Activated CD4-positive, alpha-beta T cell treated with anti-CD3 and anti-CD28 coated beads, Interleukin-2, Interleukin-4, amounts not matched to agents 100 ng/mL and 50 ng/mL, durations not matched to agents 16 hours and 8 hours (primary cell): ENCODE results near the gene ECM1.

Experiments used
- DNase-seq: peaks from one replicate; pipeline ENCODE4 v3.0.0-alpha.2; 2020; ENCODE audit warnings: low spot score

ECM1 gene

DNA sequence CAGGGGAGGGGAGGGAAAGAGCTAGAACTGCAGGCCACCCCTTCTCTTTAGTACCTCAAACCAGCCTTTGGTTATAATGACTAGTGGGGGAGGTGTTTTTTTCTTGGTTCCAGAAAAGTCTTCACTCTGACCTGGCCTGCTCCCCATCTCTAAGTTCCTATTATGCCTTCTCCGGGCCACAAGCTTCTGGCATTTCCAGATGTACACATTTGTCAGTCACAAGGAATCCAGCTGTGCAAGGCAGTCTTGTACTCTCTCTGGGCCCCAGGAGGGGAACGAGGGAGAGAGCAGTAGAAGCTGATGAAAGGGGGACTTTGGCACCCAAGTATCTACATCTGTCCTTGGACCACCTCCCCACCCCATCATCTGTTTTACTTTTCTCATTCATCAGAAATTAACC is 4.9 kb downstream of the ECM1 start:
- no peak for DNase-seq

DNA sequence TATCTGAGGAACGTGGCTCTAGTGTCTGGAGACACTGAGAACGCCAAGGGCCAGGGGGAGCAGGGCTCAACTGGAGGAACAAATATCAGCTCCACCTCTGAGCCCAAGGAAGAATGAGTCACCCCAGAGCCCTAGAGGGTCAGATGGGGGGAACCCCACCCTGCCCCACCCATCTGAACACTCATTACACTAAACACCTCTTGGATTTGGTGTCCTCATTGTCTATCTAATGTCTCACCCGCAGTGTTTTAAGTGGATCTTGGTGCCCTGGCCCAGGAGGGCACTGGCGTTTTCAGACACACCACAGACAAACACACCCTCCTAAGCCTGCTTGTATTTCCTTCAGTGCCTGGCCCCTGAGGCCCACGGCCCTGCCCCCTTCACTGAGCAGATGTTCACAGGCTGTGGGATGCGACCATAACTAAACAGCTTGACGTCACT is 5.5 kb downstream of the ECM1 start:
- DNase-seq = no peak

DNA sequence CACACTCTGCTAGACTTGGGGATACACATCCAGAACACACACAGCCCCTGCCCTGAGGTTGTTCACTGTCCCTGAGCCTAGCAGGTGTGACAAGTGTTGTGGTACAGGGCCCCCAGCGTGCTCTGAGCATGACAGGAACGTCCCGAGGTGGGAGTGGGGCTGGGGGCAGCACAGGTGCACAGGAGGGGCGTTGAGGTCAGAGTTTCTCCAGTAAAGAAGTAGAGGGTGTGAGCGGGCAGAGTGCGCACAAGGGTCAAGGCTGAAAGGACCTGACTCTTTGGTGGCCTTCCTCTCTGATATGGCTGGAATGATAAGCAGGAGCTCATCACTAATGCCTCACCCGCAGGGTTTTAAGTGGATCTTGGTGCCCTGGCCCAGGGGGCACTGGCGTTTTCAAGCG is 6.4 kb downstream of the ECM1 start:
- DNase-seq = no peak

DNA sequence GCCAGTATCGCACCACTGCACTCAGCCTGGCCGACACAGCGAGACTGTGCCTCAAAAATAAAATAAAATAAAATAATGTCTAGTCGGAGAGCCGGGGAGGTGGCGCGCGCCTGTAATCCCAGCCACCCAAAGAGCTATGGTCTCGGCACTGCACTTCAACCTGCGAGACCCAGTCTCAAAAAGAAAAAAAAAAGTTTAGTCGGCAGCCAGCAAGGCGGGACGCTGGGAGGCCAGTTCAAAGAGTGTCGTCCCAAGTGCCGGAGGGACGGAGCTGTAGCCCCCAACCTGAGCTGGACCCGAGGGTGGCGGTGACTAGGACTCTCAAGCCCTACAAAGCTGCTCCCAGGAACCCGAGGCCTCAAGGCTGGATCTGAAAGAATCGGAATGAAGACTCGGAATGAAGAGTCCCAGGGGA is 7.0 kb downstream of the ECM1 start:
- DNase-seq = no peak

DNA sequence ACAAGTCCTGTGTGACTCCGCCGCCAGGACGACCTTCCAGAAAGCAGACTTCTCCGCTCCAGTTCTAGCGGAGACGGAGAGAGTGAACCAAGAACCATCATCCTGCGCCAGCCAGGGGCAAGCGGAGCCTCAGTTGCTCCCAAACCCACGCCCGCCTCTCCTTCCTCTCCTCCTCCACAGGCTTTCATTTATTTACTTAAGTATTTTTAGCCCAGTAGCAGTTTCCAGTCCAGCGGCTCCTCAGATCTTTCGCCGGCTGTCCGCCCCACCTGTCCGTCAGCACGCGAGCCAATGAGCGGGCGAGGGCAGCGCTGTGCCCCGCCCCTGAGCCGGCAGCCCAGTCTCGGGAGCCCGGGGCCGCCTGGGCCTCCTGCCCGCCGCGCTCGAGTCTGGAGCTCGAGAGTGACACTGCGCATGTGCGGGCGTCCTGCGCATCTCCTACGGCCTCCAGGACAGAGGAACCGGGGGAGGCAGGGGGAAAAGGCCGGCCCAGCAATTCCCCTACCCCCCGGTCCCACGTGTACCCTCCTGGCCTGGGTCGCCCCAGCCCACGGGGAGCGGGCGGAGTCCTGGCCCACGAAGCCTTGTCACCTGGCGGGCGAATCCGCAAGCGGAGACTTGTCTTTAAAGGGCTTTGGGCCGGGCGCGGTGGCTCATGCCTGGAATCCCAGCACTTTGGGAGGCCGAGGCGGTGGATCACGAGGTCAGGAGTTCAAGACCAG is 7.6 kb downstream of the ECM1 start, which contains the start of gene FALEC:
TSS of gene FALEC (plus strand) at position 425 of the 722 bp plus-strand sequence.
- peak; percentile 95 for DNase-seq

DNA sequence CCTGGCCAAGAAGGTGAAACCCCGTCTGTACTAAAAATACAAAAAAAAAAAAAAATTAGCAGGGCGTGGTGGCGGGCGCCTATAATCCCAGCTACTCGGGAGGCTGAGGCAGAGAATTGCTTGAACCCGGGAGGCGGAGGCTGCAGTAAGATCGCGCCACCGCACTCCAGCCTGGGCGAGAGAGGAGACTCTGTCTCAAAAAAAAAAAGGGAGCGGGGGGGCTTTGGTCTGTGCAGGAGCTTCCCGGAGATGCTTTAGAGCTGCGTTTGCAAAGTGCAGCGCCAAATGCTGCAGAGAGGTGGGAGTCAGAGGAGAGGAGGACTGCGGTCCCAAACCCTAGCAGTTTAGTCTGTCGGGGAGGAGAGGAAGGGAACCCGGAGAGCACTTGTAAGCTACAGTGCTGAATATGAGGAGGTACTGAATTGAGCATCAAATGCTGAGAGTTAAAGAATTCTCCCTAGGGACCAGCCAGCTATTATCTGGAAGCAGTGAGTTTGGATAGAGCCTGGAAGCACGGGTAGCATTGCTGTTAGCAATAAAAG is 8.2 kb downstream of the ECM1 start:
- DNase-seq = peak; percentile 6

DNA sequence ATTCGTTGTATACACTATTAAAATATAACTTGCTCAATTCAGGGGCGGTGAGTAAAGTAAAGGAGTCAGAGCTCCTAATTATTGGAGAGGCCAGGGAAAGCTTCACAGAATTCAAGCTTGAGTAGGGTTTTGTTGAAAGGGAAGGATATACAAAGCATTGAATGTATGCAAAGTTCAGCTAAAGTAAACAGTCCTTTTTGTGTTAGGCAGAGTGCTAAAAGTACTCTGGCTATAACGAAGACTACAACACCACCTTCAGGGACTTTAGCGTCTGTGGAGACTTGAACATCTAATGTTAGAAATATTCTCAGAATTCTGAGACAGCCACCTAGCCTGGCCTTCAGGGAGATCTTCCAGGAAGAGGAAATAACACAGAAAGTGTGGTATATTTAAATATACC is 8.7 kb downstream of the ECM1 start:
- DNase-seq = peak; percentile 8

DNA sequence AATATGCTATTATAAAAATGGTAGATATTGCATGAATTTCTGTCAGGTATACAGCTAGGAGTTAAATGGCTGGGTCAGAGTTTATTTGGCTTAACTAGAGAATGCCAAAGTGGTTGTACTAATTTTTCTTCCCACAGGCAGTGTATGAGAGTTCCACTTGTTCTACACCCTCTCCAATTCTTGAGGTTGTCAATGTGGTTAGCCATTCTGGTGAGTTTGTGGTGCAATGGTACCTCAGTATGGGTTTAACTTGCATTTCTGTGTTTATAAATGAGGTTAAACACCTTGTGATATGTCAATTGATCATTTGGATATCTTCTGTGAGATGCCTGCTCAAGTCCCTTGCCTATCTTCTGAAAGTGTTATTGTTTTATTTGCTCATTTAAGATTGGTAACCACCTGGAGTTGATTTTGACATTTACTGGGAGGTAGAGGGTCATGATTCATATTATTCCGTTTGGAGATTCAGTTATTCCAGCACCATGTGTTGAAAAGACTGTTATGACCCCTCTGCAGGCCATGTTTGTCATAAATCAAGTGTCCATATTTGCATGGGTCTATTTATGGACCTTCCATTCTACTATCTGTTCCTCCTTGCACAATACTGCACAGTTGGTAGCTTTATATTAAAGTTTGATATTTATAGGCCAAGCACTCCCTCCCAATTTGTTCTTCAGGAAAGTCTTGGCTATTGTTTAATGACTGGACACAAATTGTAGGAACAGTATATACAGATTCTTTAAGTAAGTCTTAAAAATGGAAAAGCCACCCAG is 13.5 kb downstream of the ECM1 start:
- no peak for DNase-seq

DNA sequence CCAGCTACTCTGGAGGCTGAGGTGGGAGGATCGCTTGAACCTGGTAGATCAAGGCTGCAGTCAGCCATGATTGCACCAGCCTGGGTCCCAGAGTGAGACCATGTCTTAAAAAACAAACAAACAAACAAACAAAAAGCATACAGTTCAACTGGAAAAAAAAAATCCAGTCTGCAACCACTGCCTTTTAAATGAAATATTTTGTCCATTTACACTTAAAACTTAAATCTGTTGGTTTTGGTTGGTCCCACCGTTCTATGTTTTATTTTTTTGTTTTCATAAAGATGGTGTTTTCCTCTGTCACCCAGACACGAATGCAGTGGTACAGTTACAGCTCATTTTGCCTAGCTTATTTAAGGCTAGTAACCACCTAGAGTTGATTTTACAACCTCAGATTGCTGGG is 17.4 kb downstream of the ECM1 start:
- DNase-seq = no peak

DNA sequence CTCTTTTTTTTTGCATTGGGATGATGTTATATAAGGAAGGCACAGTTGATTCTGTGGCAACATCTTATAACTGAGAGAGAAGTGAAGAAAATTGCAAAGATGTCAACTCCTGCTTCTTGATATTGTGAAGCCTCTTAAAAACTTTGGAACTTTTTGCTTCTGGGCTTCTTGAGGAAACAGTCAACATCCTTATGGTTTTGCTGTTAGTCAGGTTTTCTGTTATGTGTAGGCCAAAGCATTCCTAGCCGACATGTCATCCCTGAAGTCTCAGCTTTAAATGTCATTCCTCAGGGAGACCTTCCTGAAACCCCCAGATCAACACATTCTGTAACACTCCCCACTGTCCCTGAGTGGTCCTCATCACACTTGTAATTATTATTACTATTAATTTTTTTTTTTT is 20.3 kb downstream of the ECM1 start:
- no peak for DNase-seq

DNA sequence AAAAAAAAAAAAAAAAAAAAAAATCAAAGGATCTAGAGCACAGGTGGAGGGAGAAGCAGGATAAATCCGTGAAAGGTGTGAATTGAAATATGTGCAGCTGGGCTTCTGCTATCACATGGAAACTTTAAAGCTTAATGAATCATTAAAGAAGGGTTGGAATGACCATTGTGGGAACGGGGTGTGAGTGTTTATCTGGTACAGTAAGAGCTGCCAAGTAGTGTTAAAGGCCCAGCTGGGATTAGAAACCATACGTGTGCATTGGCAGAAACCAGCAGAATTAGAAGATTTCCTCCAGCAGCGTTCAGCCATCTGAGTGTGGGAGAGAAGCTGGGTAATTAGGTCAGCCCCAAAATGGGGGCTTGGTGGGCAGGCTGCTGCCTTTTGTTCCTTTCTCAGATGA is 21.1 kb downstream of the ECM1 start:
- DNase-seq = no peak

DNA sequence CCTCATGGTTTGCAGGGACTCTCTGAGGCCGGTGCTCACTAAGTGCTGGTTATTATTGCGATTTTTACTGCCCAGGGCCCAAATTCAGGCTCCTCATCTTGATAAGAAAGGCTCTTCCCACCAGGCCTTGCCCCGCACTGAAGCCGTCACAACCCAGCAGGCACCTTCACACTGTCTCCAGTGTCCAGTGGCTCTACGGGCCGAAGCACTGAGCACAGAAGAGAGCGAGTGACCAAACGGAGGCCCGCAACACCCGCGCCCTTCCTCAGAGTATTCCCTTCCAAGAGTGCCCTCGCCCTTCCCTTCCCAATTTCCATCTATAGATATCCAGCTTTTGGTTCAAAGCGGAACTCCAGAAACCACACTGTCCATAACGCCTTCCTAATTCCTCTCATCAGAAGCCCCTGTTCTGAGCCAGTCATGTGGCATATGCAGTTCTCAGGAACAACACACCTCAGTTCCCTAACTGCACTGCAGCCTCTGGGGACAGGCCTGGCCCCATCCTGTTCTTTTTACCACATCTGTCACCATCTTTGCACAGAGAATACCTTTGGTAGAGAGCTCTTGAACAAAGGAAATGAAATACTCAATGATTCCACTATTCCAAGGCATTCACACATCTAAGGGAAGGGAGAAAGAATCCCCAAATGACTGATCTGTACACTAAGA is 22.7 kb downstream of the ECM1 start:
- no peak for DNase-seq

DNA sequence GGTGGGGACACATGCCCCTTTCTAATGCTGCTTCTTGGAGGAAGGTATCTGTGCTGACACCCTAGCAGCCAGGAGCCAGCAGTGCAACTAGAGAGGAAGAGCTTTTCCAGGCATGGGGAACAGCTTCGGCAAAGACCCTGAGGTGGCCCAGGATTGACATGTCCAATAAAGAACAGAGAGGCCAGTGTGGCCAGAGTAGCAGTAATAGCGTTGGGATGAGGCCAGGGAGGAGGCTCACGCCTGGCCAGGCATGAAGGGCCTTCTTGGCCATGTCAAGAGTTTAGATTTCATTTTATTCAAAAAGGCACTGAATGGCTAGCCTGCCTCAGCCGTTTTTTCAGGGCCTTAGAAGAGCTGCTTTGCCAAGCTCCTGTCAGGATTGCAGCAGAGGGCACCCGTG is 25.0 kb downstream of the ECM1 start:
- no peak for DNase-seq

DNA sequence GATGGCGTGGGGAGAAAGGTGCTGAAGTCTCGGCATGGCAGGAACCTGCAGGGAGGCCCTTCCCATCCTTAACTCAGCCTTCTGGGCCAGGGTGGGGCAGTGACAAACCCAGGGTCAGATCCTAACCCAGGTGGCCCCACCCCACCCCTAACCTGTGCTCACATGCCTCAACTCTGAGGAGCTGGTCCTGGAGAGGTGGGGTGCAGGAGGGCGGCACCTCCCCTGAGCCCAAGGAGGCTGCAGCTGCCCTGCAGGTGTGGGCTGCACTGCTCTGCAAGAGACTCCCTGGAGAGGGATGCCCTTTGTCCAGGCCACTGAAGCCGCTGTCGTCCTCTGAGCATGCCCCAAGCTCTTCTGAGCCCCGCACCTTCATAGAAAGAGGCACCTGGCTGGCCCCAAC is 26.1 kb downstream of the ECM1 start:
- DNase-seq = no peak

DNA sequence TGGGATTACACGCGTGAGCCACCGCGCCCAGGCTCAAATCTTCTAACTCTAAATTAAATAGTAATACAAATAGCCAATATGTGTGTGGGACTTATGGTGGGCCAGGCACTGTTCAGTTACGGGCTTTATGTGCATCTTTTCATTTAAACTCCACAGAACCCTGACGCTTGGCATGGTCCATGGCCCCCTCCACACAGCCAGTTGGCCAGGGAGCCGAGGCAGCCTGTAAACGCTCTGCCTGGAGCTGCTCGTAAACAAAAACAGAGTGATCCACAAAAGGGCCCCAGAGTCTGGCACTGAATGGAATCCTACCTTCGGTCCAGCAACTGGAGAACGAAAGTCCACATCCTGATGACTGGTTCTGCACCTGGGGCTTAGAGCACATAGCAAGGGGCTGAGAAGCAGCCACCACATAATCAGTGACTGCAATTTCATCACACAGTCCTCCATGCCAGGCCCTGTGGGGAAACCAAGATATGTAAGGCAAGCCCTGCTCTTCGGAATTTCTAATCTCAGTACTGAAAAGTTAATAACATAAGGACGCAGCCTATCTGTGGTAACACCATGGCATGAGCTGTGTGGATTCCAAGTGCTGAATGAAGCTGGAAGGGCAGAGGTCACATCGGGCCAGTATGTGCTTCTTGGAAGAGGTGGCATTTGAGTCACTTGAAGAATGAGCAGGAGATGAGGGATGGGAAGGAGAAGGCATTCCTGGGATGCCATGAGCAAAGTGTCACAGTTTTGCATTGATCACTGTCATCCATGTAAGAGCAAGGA is 27.8 kb downstream of the ECM1 start:
- no peak for DNase-seq

DNA sequence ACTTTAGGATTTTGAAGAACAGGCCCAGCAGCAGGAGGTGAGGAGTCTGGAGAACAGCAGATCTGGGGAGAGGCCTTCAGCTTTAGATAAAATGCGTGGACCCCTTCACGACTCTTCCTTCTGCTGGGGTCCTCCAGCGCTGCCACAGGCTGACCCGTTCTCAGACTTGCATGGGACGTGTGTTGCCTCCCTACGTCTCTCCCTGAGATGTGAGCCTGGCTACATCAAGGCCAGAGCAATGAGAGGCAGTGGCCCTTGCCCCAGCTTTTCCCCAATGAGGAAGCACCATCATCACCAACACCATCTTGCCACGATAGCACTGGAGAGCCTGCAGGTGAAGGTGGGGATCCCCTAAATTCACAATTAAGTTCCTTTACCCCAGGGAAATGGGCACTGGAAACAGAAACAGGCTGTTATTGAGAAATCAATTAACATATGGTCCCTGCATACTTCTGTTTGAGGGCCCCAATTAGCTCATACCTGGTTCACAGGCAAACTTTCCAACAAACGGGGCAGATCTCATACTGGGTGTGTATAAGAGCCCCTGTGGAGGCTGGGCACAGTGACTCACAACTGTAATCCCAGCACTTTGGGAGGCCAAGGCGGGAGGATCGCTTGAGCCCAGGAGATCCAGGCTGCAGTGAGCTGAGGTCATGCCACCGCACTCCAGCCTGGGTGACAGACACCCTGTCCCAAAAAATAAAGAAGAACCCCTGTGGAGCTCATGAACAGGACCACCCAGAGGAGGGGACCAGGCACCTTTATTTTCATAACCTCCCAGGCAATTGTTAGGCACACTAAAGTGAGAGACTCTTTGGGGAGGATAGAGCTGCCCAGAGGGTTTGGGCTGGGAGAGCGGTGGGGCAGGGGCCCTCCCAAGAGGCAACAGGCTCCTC is 29.2 kb downstream of the ECM1 start:
- DNase-seq = no peak

DNA sequence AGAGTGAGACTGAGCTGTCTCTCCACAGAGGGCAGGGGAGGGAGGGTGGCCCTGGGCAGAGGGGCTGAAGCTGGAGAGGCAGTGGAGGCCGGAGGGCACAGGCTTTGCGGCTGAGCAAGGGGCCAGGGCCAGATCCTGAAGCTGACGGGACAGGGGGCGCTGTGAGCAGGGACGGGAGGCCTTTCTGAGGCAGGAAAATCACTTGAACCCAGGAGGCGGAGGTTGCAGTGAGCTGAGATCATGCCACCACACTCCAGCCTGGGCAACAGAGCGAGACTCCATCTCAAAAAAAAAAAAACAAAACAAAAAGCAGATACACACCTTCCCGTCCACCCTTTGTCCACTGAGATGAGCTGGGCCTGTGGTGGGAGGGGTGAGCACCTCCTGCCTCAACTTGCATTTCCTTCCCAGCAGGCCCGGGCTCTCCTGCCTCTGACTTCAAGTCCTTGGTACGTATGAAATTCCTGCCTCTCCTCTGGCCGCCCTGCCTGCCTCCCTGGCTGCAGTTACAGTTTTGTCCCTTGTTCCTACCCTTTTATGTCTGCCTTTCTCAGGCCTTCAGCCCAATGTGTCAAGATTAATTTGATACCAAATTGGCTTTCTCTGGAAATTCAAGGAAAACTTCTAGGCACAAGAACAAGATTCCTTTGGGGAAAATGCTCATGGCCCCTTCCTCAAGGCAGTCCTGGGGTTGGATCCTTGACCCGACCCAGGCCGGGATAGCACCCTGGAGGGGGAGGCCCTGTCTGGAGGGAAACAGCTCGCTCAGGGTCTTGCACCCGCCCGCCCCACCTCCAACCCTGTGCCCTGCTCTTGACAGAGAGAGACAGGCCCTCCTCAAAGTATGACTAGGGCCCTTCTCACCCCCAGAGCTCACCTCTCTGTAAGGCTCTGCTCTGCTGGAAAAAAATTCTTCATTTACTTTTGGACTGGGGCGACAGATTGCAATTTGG is 30.1 kb downstream of the ECM1 start:
- DNase-seq = no peak

DNA sequence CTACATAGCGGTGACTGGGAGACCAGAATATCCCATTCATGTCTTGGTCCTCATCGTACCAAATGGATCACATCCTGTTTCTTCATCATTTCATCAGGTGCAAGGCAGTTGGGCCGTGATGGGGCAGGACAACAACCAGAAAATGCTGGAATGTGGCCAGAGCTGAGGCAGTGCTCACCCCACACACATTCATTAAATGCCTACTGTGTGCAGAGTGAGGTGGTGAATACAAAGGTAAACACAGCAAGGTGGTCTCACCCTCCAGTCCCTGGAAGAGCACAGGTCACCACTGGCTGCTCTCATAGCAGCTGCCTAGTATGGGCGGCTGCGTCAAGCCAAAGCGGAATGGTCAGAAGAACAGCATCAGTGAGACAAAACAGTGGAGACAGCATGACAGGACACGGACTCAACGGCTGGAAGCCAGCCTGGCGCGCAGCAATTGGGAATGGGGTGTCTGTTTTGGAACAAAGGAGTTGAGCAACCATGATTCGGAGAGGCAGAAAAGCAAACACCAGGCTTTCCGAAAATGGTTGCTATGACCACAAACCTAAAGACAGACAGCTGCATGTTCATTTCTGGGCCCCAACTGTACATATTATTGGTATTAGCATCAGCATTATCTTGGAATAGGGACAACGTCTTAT is 35.7 kb downstream of the ECM1 start:
- no peak for DNase-seq

DNA sequence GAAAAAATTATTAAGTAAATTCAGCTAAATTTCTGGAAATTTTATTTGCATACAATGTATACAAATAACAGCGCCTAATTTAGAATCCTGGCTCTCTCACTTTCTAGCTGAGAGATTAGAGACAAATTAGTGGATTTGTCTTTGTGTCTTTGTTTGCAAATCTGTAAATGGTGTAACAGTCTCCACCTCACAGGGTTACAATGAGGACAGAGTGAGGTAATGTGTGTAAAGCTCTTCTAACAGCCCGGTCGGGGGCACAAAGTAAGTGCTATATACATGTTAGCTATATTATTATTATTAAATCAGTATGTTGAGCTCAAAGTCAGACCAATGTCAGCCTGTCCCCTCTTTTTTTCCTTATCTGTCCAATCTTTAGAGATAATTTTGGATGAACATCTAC is 36.3 kb downstream of the ECM1 start:
- DNase-seq = no peak
